CD4-positive, alpha-beta T cell (primary cell): ENCODE measurements around the gene PIR. TPM values are rescaled to one million over a fixed set of nuclear protein-coding genes. Genes with fewer than 3 reads are reported as not detected.

Experiments
- ATAC-seq: fragments of 200-7000 bp; cut with Tn5 transposase; one replicate; pipeline ENCODE4 v1.10.0; 2022; ENCODE audit warnings: mild to moderate bottlenecking; ENCODE audit not compliant: poor library complexity
- CTCF ChIA-PET: fragments of 350-600 bp; sonication (Branson Sonifier 250); formaldehyde crosslinking; loops from one replicate; lab custom pipeline; 2021; ENCODE audit warnings: antibody characterized with exemption, inconsistent platforms; lab: Charles Lee
- POLR2A ChIA-PET: fragments of 350-600 bp; sonication (Branson Sonifier 250); formaldehyde crosslinking; loops from one replicate; lab custom pipeline; 2021; ENCODE audit warnings: antibody characterized with exemption, inconsistent platforms; lab: Charles Lee
- DNase-seq, 14 experiments: peaks; one replicate each; pipeline ENCODE4 v3.0.0-alpha.2; 2013 to 2020; ENCODE audit warnings: mixed read lengths in 2 of 14
- H3K27ac ChIP-seq, 2 donors: one replicate each; pipeline versions ENCODE4 v1.5.1 to v1.7.0; 2013; ENCODE audit warnings: low read length in 2 of 2, low read depth in 1 of 2, mild to moderate bottlenecking in 1 of 2
- H3K27me3 ChIP-seq, 2 experiments: 1 replicate in 1 of 2; 2 replicates in 1 of 2; pipeline versions ENCODE4 v1.6.1 to v1.7.0; 2013; ENCODE audit warnings: low read length in 2 of 2, control low read depth in 1 of 2, mild to moderate bottlenecking in 1 of 2, moderate library complexity in 1 of 2; ENCODE audit not compliant: insufficient read depth in 2 of 2, control insufficient read depth in 1 of 2
- H3K36me3 ChIP-seq: one replicate; pipeline ENCODE4 v1.6.1; 2013; ENCODE audit warnings: low read length, control low read depth; ENCODE audit not compliant: insufficient read depth
- H3K4me1 ChIP-seq: one replicate; pipeline ENCODE4 v1.6.1; 2013; ENCODE audit warnings: low read length, control low read depth; ENCODE audit not compliant: insufficient read depth
- H3K4me3 ChIP-seq: one replicate; pipeline ENCODE4 v1.5.1; 2013; ENCODE audit warnings: mild to moderate bottlenecking, low read length, moderate library complexity
- H3K9me3 ChIP-seq, 2 experiments: 1 replicate in 1 of 2; 2 replicates in 1 of 2; pipeline versions ENCODE4 v1.6.1 to v1.7.0; 2013; ENCODE audit warnings: low read length in 2 of 2, mild to moderate bottlenecking in 2 of 2, control low read depth in 1 of 2, moderate library complexity in 1 of 2; ENCODE audit not compliant: control insufficient read depth in 1 of 2, insufficient read depth in 1 of 2
- H3K27ac Mint-ChIP-seq: one replicate; pipeline ENCODE4 v1.8.0; 2020; ENCODE audit warnings: mixed read lengths
- H3K27me3 Mint-ChIP-seq: one replicate; pipeline ENCODE4 v1.8.0; 2021; ENCODE audit warnings: mixed read lengths
- H3K36me3 Mint-ChIP-seq: one replicate; pipeline ENCODE4 v1.8.0; 2021; ENCODE audit warnings: low read depth, mixed read lengths
- H3K4me1 Mint-ChIP-seq: one replicate; pipeline ENCODE4 v1.8.0; 2021; ENCODE audit warnings: low read depth, mixed read lengths
- H3K4me3 Mint-ChIP-seq: one replicate; pipeline ENCODE4 v1.8.0; 2020; ENCODE audit warnings: mild to moderate bottlenecking, mixed read lengths
- H3K9me3 Mint-ChIP-seq: one replicate; pipeline ENCODE4 v1.8.0; 2020; ENCODE audit warnings: mixed read lengths
- CTCF ChIP-seq: fragments of 200-600 bp; IDR thresholded peaks from one replicate; pipeline ENCODE4 v1.8.0; 2022; ENCODE audit warnings: antibody characterized with exemption, mild to moderate bottlenecking
- intact Hi-C, 2 experiments: fragments of 100-400 bp; cut with DNase I in 1 of 2; cut with micrococcal nuclease in 1 of 2; formaldehyde crosslinking; loops; one replicate each; pipeline versions ENCODE4 v1.15.1 to v1.9.0; 2023 to 2025; cut with DNase I, micrococcal nuclease
- total RNA-seq, 174 experiments: library from RNA in 2 of 174; stranded (reverse) in 2 of 174; gene quantifications; one replicate each; pipeline ENCODE4 v1.2.3 and lab custom pipeline; 2021 to 2026

Gene PIR
- total RNA-seq, 2 experiments from 2014 or later, result not detected

- peaks cover 26% of the 10 kb centered on the region for H3K27me3 Mint-ChIP-seq
- intact Hi-C loops, result no loop called here
- Histone ChIP-seq H3K4me3 (no peak overlapping the region), H3K27ac (no peak overlapping the region), H3K27me3 (no peaks in the 10 kb centered on the region), H3K9me3 (no peaks in the 10 kb centered on the region), H3K4me1 (no peaks in the 10 kb centered on the region), H3K36me3 (no peaks in the 10 kb centered on the region)
- POLR2A ChIA-PET, result no interaction called here
- ATAC-seq (no peak), DNase-seq (no peak)
- no peak for TF ChIP-seq CTCF
- H3K27ac Mint-ChIP-seq, result no peak overlapping the region
- H3K9me3 Mint-ChIP-seq, result no peaks in the 10 kb centered on the region
- no peaks in the 10 kb centered on the region for H3K4me1 Mint-ChIP-seq
- H3K4me3 Mint-ChIP-seq, result no peak overlapping the region
- CTCF ChIA-PET, result no interaction called here
- no peaks in the 10 kb centered on the region for H3K36me3 Mint-ChIP-seq
Observed at GRCh38 chrX:15435836-15436619, 57.1 kb downstream of the PIR start.

- intact Hi-C loops, result no loop called here
- ATAC-seq, result no peak
- DNase-seq, result no peak
- ChIA-PET CTCF (no interaction called here), POLR2A (no interaction called here)
- Histone ChIP-seq H3K9me3 (no peaks in the 10 kb centered on the region), H3K4me1 (no peaks in the 10 kb centered on the region), H3K27me3 (no peaks in the 10 kb centered on the region), H3K36me3 (no peaks in the 10 kb centered on the region), H3K4me3 (no peak overlapping the region), H3K27ac (no peak overlapping the region)
- Mint-ChIP-seq H3K27me3 (peaks cover 27% of the 10 kb centered on the region), H3K36me3 (no peaks in the 10 kb centered on the region), H3K9me3 (no peaks in the 10 kb centered on the region), H3K4me1 (no peaks in the 10 kb centered on the region), H3K27ac (no peak overlapping the region), H3K4me3 (no peak overlapping the region)
- TF ChIP-seq CTCF, result no peak
Observed at GRCh38 chrX:15434205-15434604, 58.9 kb downstream of the PIR start.

- no peaks in the 10 kb centered on the region for H3K36me3 Mint-ChIP-seq
- POLR2A ChIA-PET, result no interaction called here
- ATAC-seq, result no peak
Observed at GRCh38 chrX:15430584-15430983, 62.5 kb downstream of the PIR start.

More at GRCh38 chrX:15430584-15430983, 62.5 kb downstream of the PIR start:
- Mint-ChIP-seq H3K27me3 (peaks cover 27% of the 10 kb centered on the region), H3K9me3 (no peaks in the 10 kb centered on the region), H3K4me1 (no peaks in the 10 kb centered on the region), H3K4me3 (no peak overlapping the region), H3K27ac (no peak overlapping the region)
- TF ChIP-seq CTCF, result no peak
- intact Hi-C loops, result no loop called here
- no peaks in the 10 kb centered on the region for H3K36me3 ChIP-seq
- H3K9me3 ChIP-seq, result no peaks in the 10 kb centered on the region
- H3K27me3 ChIP-seq, result no peaks in the 10 kb centered on the region
- CTCF ChIA-PET, result no interaction called here
- H3K4me1 ChIP-seq, result no peaks in the 10 kb centered on the region
- no peak overlapping the region for H3K4me3 ChIP-seq
- no peak for DNase-seq
- no peak overlapping the region for H3K27ac ChIP-seq
